Measurements from ENCODE around the gene ARHGEF10L.

Gene ARHGEF10L

GRCh38 chr1:17700945-17701810 lies 161.7 kb downstream of the ARHGEF10L start:
- H3K27ac ChIP-seq (ENCODE audit: low read depth, low read length), result no peak overlapping the region
- H2AFZ ChIP-seq (ENCODE audit: low read depth, low read length, severe bottlenecking), result no peak overlapping the region
- no peaks in the 10 kb centered on the region for H3K9me2 ChIP-seq (replicated peaks; ENCODE audit: insufficient read depth, low read length)
- no peak overlapping the region for H3K4me3 ChIP-seq (ENCODE audit: insufficient read depth, low read length, poor library complexity, severe bottlenecking)
- H3K27me3 ChIP-seq (ENCODE audit: low read length), result no peaks in the 10 kb centered on the region
- no peaks in the 10 kb centered on the region for H4K20me1 ChIP-seq (ENCODE audit: low read depth, low read length)
- TF ChIP-seq EZH2phosphoT487 (conservative IDR thresholded peaks at IDR 0.05; ENCODE audit: low read length), result no peak
- no peak overlapping the region for H3K9ac ChIP-seq (ENCODE audit: low read length)
- H3K79me2 ChIP-seq (ENCODE audit: insufficient read depth, low read length), result no peaks in the 10 kb centered on the region
- no peaks in the 10 kb centered on the region for H3K36me3 ChIP-seq (ENCODE audit: low read length)
- H3K4me2 ChIP-seq (ENCODE audit: low read depth, low read length, poor library complexity, severe bottlenecking), result no peak overlapping the region
- no peaks in the 10 kb centered on the region for H3F3A ChIP-seq (ENCODE audit: insufficient read depth)
- no peaks in the 10 kb centered on the region for H3K9me3 ChIP-seq (ENCODE audit: insufficient read depth, low read length)

- H3K36me3 ChIP-seq (ENCODE audit: low read length), result no peaks in the 10 kb centered on the region
- H3K27ac ChIP-seq (ENCODE audit: low read depth, low read length), result no peak overlapping the region
- no peaks in the 10 kb centered on the region for H4K20me1 ChIP-seq (ENCODE audit: low read depth, low read length)
- no peaks in the 10 kb centered on the region for H3K9me2 ChIP-seq (replicated peaks; ENCODE audit: insufficient read depth, low read length)
- H3K4me2 ChIP-seq (ENCODE audit: low read depth, low read length, poor library complexity, severe bottlenecking), result no peak overlapping the region
- H3K4me3 ChIP-seq (ENCODE audit: insufficient read depth, low read length, poor library complexity, severe bottlenecking), result no peak overlapping the region
- H3K9ac ChIP-seq (ENCODE audit: low read length), result no peak overlapping the region
- no peaks in the 10 kb centered on the region for H3F3A ChIP-seq (ENCODE audit: insufficient read depth)
- TF ChIP-seq EZH2phosphoT487 (conservative IDR thresholded peaks at IDR 0.05; ENCODE audit: low read length) (no peak), CTCF (IDR thresholded peaks at IDR 0.05; ENCODE audit: insufficient read depth, low read length, poor library complexity, severe bottlenecking) (no peak)
- H3K9me3 ChIP-seq (ENCODE audit: insufficient read depth, low read length), result no peaks in the 10 kb centered on the region
- no peak overlapping the region for H2AFZ ChIP-seq (ENCODE audit: low read depth, low read length, severe bottlenecking)
- H3K27me3 ChIP-seq (ENCODE audit: low read length), result no peaks in the 10 kb centered on the region
- no peaks in the 10 kb centered on the region for H3K79me2 ChIP-seq (ENCODE audit: insufficient read depth, low read length)
Observed at GRCh38 chr1:17704176-17704575, 164.7 kb downstream of the ARHGEF10L start.

- Histone ChIP-seq H3K9ac (ENCODE audit: low read length) (no peak overlapping the region), H3K9me2 (replicated peaks; ENCODE audit: insufficient read depth, low read length) (no peaks in the 10 kb centered on the region), H3K36me3 (ENCODE audit: low read length) (no peaks in the 10 kb centered on the region), H3K27me3 (ENCODE audit: low read length) (no peaks in the 10 kb centered on the region), H3K27ac (ENCODE audit: low read depth, low read length) (no peak overlapping the region), H4K20me1 (ENCODE audit: low read depth, low read length) (no peaks in the 10 kb centered on the region), H3K9me3 (ENCODE audit: insufficient read depth, low read length) (no peaks in the 10 kb centered on the region), H3K4me2 (ENCODE audit: low read depth, low read length, poor library complexity, severe bottlenecking) (no peak overlapping the region), H3K79me2 (ENCODE audit: insufficient read depth, low read length) (no peaks in the 10 kb centered on the region), H3K4me3 (ENCODE audit: insufficient read depth, low read length, poor library complexity, severe bottlenecking) (no peak overlapping the region), H3F3A (ENCODE audit: insufficient read depth) (no peaks in the 10 kb centered on the region), H2AFZ (ENCODE audit: low read depth, low read length, severe bottlenecking) (no peak overlapping the region)
- TF ChIP-seq CTCF (IDR thresholded peaks at IDR 0.05; ENCODE audit: insufficient read depth, low read length, poor library complexity, severe bottlenecking) (no peak), EZH2phosphoT487 (conservative IDR thresholded peaks at IDR 0.05; ENCODE audit: low read length) (no peak)
Observed at GRCh38 chr1:17706445-17706844, 166.9 kb downstream of the ARHGEF10L start.

GRCh38 chr1:17709981-17710380 lies 170.5 kb downstream of the ARHGEF10L start:
- Histone ChIP-seq H3K27me3 (ENCODE audit: low read length) (no peaks in the 10 kb centered on the region), H3K4me2 (ENCODE audit: low read depth, low read length, poor library complexity, severe bottlenecking) (no peak overlapping the region), H4K20me1 (ENCODE audit: low read depth, low read length) (no peaks in the 10 kb centered on the region), H3F3A (ENCODE audit: insufficient read depth) (no peaks in the 10 kb centered on the region), H3K27ac (ENCODE audit: low read depth, low read length) (no peak overlapping the region), H3K36me3 (ENCODE audit: low read length) (no peaks in the 10 kb centered on the region), H3K79me2 (ENCODE audit: insufficient read depth, low read length) (no peaks in the 10 kb centered on the region), H3K9me3 (ENCODE audit: insufficient read depth, low read length) (no peaks in the 10 kb centered on the region), H3K9ac (ENCODE audit: low read length) (no peak overlapping the region), H2AFZ (ENCODE audit: low read depth, low read length, severe bottlenecking) (no peak overlapping the region), H3K9me2 (replicated peaks; ENCODE audit: insufficient read depth, low read length) (no peaks in the 10 kb centered on the region), H3K4me3 (ENCODE audit: insufficient read depth, low read length, poor library complexity, severe bottlenecking) (no peak overlapping the region)
- TF ChIP-seq EZH2phosphoT487 (conservative IDR thresholded peaks at IDR 0.05; ENCODE audit: low read length) (no peak), CTCF (IDR thresholded peaks at IDR 0.05; ENCODE audit: insufficient read depth, low read length, poor library complexity, severe bottlenecking) (no peak)
